GM12878 (cell line): ENCODE measurements around the gene PNPLA3. TPM values are rescaled to one million over a fixed set of nuclear protein-coding genes. Genes with fewer than 3 reads are reported as not detected.

Experiments
- ATAC-seq: fragments of 200-7000 bp; cut with Tn5 transposase; 3 replicates; pipeline ENCODE4 v1.9.1; 2020; ENCODE audit warnings: mild to moderate bottlenecking, moderate library complexity
- BruUV-seq: library from RNA; stranded (reverse); fragments of 400-500 nt; replicated peaks from 2 replicates; lab custom pipeline; 2021; lab: Mats Ljungman, UMichigan
- CTCF ChIA-PET: fragments of 300-600 bp; sonication (Branson Sonifier 250); formaldehyde crosslinking; extraction: SDS; loops from one replicate; lab custom pipeline; 2021; ENCODE audit warnings: inconsistent platforms; lab: Yijun Ruan, JAX
- POLR2A ChIA-PET: fragments of 350-600 bp; formaldehyde crosslinking; extraction: SDS; loops from one replicate; lab custom pipeline; 2021; ENCODE audit warnings: inconsistent platforms; lab: Charles Lee
- RAD21 ChIA-PET: fragments of 300-600 bp; sonication (Branson Sonifier 250); formaldehyde crosslinking; loops from one replicate; lab custom pipeline; 2023; ENCODE audit warnings: antibody characterized with exemption; ENCODE audit not compliant: unreplicated experiment; lab: Charles Lee
- SMC1A ChIA-PET: fragments of 300-600 bp; sonication (Branson Sonifier 250); formaldehyde crosslinking; loops from one replicate; lab custom pipeline; 2023; ENCODE audit not compliant: unreplicated experiment, uncharacterized antibody; lab: Charles Lee
- DNase-seq: peaks from one replicate; pipeline ENCODE4 v3.0.0-alpha.2; 2011; ENCODE audit warnings: low read depth, low spot score
- FAIRE-seq: peaks from 3 replicates; lab custom pipeline; 2011; peaks lifted over from hg19 to GRCh38; lab: Jason Lieb, UNC
- H2AFZ ChIP-seq: 2 replicates; pipeline ENCODE4 v1.6.0; 2011; ENCODE audit warnings: low read depth, low read length, control low read depth; ENCODE audit not compliant: control insufficient read depth
- H3K27ac ChIP-seq: 2 replicates; pipeline ENCODE4 v1.5.1; 2011; ENCODE audit warnings: control low read depth; ENCODE audit not compliant: control insufficient read depth, insufficient read depth
- H3K27me3 ChIP-seq, 2 experiments: replicated peaks in 1 of 2; 2 replicates each; pipeline versions ENCODE4 v1.6.0 to v1.6.1; 2011; ENCODE audit warnings: low read length in 1 of 2; ENCODE audit not compliant: control insufficient read depth in 2 of 2, insufficient read depth in 2 of 2
- H3K36me3 ChIP-seq, 2 experiments: 2 replicates each; pipeline ENCODE4 v1.5.1; 2011; ENCODE audit warnings: low read length in 1 of 2; ENCODE audit not compliant: control insufficient read depth in 2 of 2, insufficient read depth in 2 of 2
- H3K4me1 ChIP-seq: 2 replicates; pipeline ENCODE4 v1.6.1; 2011; ENCODE audit warnings: mild to moderate bottlenecking, low read length, moderate library complexity, mixed read lengths; ENCODE audit not compliant: control insufficient read depth, insufficient read depth
- H3K4me2 ChIP-seq: 2 replicates; pipeline ENCODE4 v1.6.0; 2011; ENCODE audit warnings: control low read depth; ENCODE audit not compliant: control insufficient read depth, insufficient read depth
- H3K4me3 ChIP-seq: fragments of 200-600 bp; sonication (generic); 2 replicates; pipeline ENCODE4 v1.5.1; 2016
- H3K79me2 ChIP-seq: 2 replicates; pipeline ENCODE4 v1.6.0; 2011; ENCODE audit warnings: low read length; ENCODE audit not compliant: control insufficient read depth, insufficient read depth
- H3K9ac ChIP-seq: 2 replicates; pipeline ENCODE4 v1.8.0; 2011; ENCODE audit warnings: low read length, control low read depth, mixed read lengths; ENCODE audit not compliant: control insufficient read depth, insufficient read depth
- H3K9me3 ChIP-seq: replicated peaks from 3 replicates; pipeline ENCODE4 v1.5.1; 2011; ENCODE audit warnings: mild to moderate bottlenecking, low read length; ENCODE audit not compliant: control insufficient read depth, insufficient read depth
- H4K20me1 ChIP-seq: 2 replicates; pipeline ENCODE4 v1.6.0; 2011; ENCODE audit not compliant: control insufficient read depth, insufficient read depth
- CEBPB ChIP-seq, 2 experiments: fragments of 150-350 bp in 1 of 2; IDR thresholded peaks; 2 replicates each; pipeline ENCODE4 v1.6.1; 2012 to 2014; ENCODE audit warnings: low read depth in 2 of 2, low read length in 2 of 2, borderline replicate concordance in 1 of 2, inconsistent platforms in 1 of 2
- MEF2B ChIP-seq: fragments of 450-650 bp; IDR thresholded peaks from 2 replicates; pipeline ENCODE4 v1.6.1; 2018; ENCODE audit warnings: mild to moderate bottlenecking, moderate library complexity; ENCODE audit not compliant: partially characterized antibody, poor library complexity, severe bottlenecking
- MYB ChIP-seq: fragments of 150-350 bp; IDR thresholded peaks from 2 replicates; pipeline ENCODE4 v1.6.1; 2014; ENCODE audit warnings: mild to moderate bottlenecking, low read depth, low read length, borderline replicate concordance
- MYC ChIP-seq: IDR thresholded peaks from 2 replicates; pipeline ENCODE4 v1.6.1; 2011; ENCODE audit warnings: mild to moderate bottlenecking, low read length, moderate library complexity, inconsistent platforms; ENCODE audit not compliant: insufficient read depth, insufficient replicate concordance, insufficient read length, severe bottlenecking
- NFYB ChIP-seq: IDR thresholded peaks from 2 replicates; pipeline ENCODE4 v1.6.1; 2011; ENCODE audit warnings: low read depth, mild to moderate bottlenecking, low read length, improper control_type of control experiment, moderate library complexity; ENCODE audit not compliant: insufficient read depth
- NR2C1 ChIP-seq: fragments of 450-650 bp; IDR thresholded peaks from 2 replicates; pipeline ENCODE4 v1.6.1; 2017; ENCODE audit warnings: antibody characterized with exemption, mild to moderate bottlenecking, moderate library complexity
- PRDM15 ChIP-seq: fragments of 450-650 bp; formaldehyde crosslinking; IDR thresholded peaks from 2 replicates; pipeline ENCODE4 v1.4.0; 2020; ENCODE audit warnings: mild to moderate bottlenecking, moderate library complexity
- RAD21 ChIP-seq: IDR thresholded peaks from 2 replicates; pipeline ENCODE4 v1.6.1; 2011; ENCODE audit warnings: mild to moderate bottlenecking, low read depth, low read length, moderate library complexity; ENCODE audit not compliant: insufficient read depth
- SIX5 ChIP-seq: IDR thresholded peaks from 2 replicates; pipeline ENCODE4 v1.6.1; 2011; ENCODE audit warnings: mild to moderate bottlenecking, low read depth, low read length, moderate library complexity; ENCODE audit not compliant: severe bottlenecking
- TBL1XR1 ChIP-seq: IDR thresholded peaks from 2 replicates; pipeline ENCODE4 v1.6.1; 2012; ENCODE audit warnings: low read depth, low read length, improper control_type of control experiment
- YY1 ChIP-seq: IDR thresholded peaks from 2 replicates; pipeline ENCODE4 v1.6.1; 2011; ENCODE audit warnings: low read depth, mild to moderate bottlenecking, low read length
- ZNF622 ChIP-seq: fragments of 450-650 bp; IDR thresholded peaks from 2 replicates; pipeline ENCODE4 v1.6.1; 2017; ENCODE audit warnings: mild to moderate bottlenecking, inconsistent platforms
- whole genome bisulfite sequencing: methylation state at CpG from one replicate; pipeline ENCODE4 v1.1.6; 2016; ENCODE audit warnings: low lambda C conversion rate; ENCODE audit not compliant: insufficient replicate concordance, insufficient coverage; ENCODE audit errors: missing lambda C conversion rate; 5-methylcytosine and 5-hydroxymethylcytosine counted together
- in situ Hi-C: fragments of 300-500 bp; cut with MboI; formaldehyde crosslinking; loops from 9 replicates; pipeline ENCODE4 v1.14.3; 2018; ENCODE audit warnings: mixed read lengths
- intact Hi-C: fragments of 100-400 bp; cut with micrococcal nuclease; formaldehyde crosslinking; loops from one replicate; pipeline ENCODE4 v1.14.2; 2022; ENCODE audit not compliant: unreplicated experiment
- polyA plus RNA-seq, 11 experiments: library from polyadenylated mRNA; depleted of rRNA in 4 of 11; unstranded in 6 of 11; stranded (reverse) in 5 of 11; fragments of >200 nt; fragmentation: Nextera tagmentation in 4 of 11; fragmentation: Illumina TruSeq in 1 of 11; extraction: Ambion mirVana in 4 of 11; extraction: Trizol in 1 of 11; gene quantifications; 1 replicate in 1 of 11; 2 replicates in 10 of 11; pipeline versions ENCODE4 v1.2.1 to v1.2.3, GENCODE V29; 2011 to 2016; ENCODE audit warnings: inconsistent platforms in 2 of 11, missing spikeins in 2 of 11, low read depth in 1 of 11
- total RNA-seq, 4 experiments: library from RNA; depleted of rRNA in 3 of 4; stranded (reverse); fragments of >200 nt in 3 of 4; fragmentation: Illumina TruSeq in 1 of 4; extraction: Trizol in 1 of 4; gene quantifications; 2 replicates each; pipeline versions ENCODE4 v1.2.1 to v1.2.3, GENCODE V29; 2013 to 2021
- TF ChIP-seq, protein P1 (sequence below): fragments of 450-650 bp; IDR thresholded peaks from 2 replicates; pipeline ENCODE4 v1.6.1; 2017; ENCODE audit warnings: mild to moderate bottlenecking, low read depth, inconsistent platforms; ENCODE audit not compliant: poor library complexity, severe bottlenecking

The PNPLA3 gene
- total and polyA plus RNA-seq, 10 of the 15 experiments (the other 5 are each of a cell fraction or from before 2014, with no cell fraction given) = 0.05 to 0.08 TPM; not detected in 8

GRCh38 chr22:43993072-43993760, 69.6 kb downstream of the PNPLA3 start (continued):
- TF ChIP-seq, protein P1, sequence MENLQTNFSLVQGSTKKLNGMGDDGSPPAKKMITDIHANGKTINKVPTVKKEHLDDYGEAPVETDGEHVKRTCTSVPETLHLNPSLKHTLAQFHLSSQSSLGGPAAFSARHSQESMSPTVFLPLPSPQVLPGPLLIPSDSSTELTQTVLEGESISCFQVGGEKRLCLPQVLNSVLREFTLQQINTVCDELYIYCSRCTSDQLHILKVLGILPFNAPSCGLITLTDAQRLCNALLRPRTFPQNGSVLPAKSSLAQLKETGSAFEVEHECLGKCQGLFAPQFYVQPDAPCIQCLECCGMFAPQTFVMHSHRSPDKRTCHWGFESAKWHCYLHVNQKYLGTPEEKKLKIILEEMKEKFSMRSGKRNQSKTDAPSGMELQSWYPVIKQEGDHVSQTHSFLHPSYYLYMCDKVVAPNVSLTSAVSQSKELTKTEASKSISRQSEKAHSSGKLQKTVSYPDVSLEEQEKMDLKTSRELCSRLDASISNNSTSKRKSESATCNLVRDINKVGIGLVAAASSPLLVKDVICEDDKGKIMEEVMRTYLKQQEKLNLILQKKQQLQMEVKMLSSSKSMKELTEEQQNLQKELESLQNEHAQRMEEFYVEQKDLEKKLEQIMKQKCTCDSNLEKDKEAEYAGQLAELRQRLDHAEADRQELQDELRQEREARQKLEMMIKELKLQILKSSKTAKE = no peak
- no peak for TF ChIP-seq MYB
- no peak for TF ChIP-seq MEF2B
- peak; percentile 90 for TF ChIP-seq YY1
- TF ChIP-seq CEBPB (IDR thresholded peaks at IDR 0.05; ENCODE audit: borderline replicate concordance in 1 of 2, low read depth in 2 of 2, low read length in 2 of 2) = no peak
- TF ChIP-seq ZNF622 = no peak

GRCh38 chr22:43994006-43994405, 70.4 kb downstream of the PNPLA3 start:
- ATAC-seq (no peak), DNase-seq (no peak), FAIRE-seq (no peak)
- no peak overlapping the region for H3K27ac ChIP-seq
- H3K4me3 ChIP-seq = no peak overlapping the region
- ChIA-PET POLR2A (interaction anchor here (1.7 to 4.3 kb wide), 2 partner anchors 32 to 92 kb away, joined by 10 to 23 read pairs; partner anchors contain the start of gene PARVB), CTCF (interaction anchor here (0.6 to 11.6 kb wide), 40 partner anchors 9 to 691 kb away, joined by 3 to 499 read pairs (median 5); partner anchors contain the start of genes PARVB and PARVG), SMC1A (interaction anchor here (0.7 to 5.1 kb wide), 24 partner anchors 11 to 634 kb away, joined by 3 to 282 read pairs (median 4); partner anchors contain the start of genes PARVB and PARVG), RAD21 (interaction anchor here (0.8 to 7.5 kb wide), 21 partner anchors 17 to 632 kb away, joined by 3 to 185 read pairs (median 5); partner anchors contain the start of genes PARVB and PARVG)
- no peak overlapping the region for H3K4me2 ChIP-seq
- H3K9me3 ChIP-seq = no peaks in the 10 kb centered on the region
- peaks cover 22 to 26% of the 10 kb centered on the region in 2 experiments; a peak in 3 of 4 replicates for H3K36me3 ChIP-seq
- H3K4me1 ChIP-seq = peaks cover 15% of the 10 kb centered on the region
- in situ Hi-C loops = loop anchor here (5.0 kb wide), 1 partner anchor 573 kb away; no protein-coding TSS in a partner anchor
- H3K9ac ChIP-seq = no peak overlapping the region
- H2AFZ ChIP-seq = no peak overlapping the region
- no TSS peak for BruUV-seq
- intact Hi-C loops = loop anchor here (5.0 kb wide), 1 partner anchor 73 kb away; no protein-coding TSS in a partner anchor
- H3K79me2 ChIP-seq = peaks cover 4% of the 10 kb centered on the region
- no peaks in the 10 kb centered on the region for H3K27me3 ChIP-seq
- H4K20me1 ChIP-seq = no peaks in the 10 kb centered on the region
- WGBS = 87% methylated on average over 11 of the region's 11 CpGs
- TF ChIP-seq MYC = no peak
- TF ChIP-seq RAD21 = no peak
- TF ChIP-seq NR2C1 = no peak
- no peak for TF ChIP-seq SIX5
- TF ChIP-seq PRDM15 = no peak
- no peak for TF ChIP-seq TBL1XR1
- TF ChIP-seq NFYB = no peak
